Stimulated activated CD4-positive, alpha-beta T cell treated with anti-CD3 and anti-CD28 coated beads, Interleukin-2, amount 100 ng/mL, for 48 hours (primary cell): Measurements from ENCODE around the gene LRRC32.

Experiments
- DNase-seq, 2 donors: peaks; one replicate each; pipeline ENCODE4 v3.0.0-alpha.2; 2020

The LRRC32 gene

GRCh38 chr11:76678321-76678720 is 7.8 kb upstream of the LRRC32 start:
- no peak for DNase-seq

DNA sequence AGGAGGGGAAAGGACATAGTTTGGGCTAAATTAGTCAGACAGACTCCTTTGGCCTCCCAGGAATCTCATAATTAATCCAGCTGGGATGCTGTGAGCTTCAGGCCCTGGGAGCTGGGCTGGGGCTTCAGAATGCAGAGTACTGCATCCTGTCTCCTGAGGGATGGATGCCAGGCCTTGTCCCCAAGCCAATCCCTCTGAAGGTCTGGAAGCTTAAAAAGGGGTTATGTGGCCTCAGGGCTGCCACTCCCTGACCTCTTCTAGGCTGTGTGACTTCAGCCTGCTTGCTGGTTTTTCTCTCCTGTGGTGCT is 6.9 kb upstream of the LRRC32 start:
- DNase-seq = no peak

DNA sequence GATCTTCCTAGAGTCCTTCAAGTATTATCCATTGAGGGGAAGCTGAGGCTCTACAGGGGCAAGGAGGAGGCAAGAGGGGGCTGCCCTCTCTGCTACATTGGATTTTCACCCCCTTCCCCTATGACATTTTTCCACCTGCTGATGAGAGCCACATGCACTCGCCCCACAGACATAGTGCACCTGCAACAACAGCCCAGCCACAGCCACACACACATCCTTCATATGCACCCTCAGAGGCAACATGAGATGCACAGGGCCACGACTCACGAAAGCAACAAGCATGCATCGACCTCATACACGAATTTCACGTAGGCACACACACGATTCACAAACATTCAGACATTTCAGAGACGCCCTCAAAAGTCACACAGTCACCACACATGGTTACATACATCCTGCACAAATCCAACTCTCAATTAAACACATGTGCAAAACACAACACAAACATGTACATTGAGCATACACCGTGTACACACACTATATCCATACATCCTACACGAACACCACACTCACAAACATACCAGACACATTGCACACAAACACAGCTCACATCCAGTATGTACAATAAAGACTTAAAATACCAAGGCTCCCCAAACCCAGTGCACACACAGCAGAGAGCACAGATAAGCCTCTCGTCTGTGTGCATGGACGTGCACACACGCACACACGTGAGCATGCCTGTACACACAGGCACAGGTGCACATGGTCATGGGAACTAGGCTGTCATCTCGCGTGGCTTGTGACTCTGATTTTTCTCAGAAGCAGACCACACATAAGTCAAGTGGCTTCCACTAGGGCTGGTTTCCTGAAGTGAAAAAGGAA is 6.3 kb upstream of the LRRC32 start:
- DNase-seq = no peak

DNA sequence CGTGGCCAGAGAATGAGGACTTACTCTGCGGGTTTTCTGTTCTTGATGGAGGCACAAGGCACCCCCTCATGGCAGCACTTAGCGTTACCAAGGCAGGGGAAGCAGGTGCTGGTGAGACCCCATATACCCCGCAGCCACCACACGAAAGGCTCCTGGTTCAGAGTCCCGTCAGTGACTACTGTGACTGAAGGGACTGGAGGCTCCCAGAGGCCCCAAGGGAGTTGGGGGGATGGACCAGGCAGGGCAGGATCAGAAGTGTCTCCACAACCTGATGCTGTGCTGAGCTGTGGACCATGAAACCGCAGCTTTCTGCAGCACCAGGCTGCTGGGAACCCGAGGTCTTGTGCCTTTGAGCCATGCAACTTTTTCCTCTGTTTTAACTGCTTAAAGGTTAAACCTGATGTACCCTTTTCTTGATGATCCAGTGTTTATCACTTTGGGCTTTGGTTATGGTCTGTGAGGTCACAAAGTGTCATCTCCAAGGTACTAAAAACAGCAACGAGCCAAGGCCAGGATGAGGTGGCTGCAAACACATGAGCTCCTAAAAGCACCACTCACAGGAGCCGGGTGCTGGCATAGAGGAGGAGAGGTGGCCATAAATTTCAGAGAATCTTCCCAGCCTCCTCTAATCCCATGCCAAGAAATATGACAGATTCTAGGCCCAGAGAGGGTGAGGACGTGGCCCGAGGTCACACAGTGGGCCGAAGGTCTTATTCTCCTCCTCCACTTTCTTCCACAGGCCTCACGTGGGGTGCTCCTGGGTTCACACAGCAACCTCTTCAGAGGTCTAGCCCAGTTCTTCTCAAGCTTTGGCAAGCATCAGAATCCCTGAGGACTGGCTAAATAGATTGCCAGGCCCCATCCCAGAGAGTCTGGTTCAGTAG is 4.2 kb upstream of the LRRC32 start:
- no peak for DNase-seq

DNA sequence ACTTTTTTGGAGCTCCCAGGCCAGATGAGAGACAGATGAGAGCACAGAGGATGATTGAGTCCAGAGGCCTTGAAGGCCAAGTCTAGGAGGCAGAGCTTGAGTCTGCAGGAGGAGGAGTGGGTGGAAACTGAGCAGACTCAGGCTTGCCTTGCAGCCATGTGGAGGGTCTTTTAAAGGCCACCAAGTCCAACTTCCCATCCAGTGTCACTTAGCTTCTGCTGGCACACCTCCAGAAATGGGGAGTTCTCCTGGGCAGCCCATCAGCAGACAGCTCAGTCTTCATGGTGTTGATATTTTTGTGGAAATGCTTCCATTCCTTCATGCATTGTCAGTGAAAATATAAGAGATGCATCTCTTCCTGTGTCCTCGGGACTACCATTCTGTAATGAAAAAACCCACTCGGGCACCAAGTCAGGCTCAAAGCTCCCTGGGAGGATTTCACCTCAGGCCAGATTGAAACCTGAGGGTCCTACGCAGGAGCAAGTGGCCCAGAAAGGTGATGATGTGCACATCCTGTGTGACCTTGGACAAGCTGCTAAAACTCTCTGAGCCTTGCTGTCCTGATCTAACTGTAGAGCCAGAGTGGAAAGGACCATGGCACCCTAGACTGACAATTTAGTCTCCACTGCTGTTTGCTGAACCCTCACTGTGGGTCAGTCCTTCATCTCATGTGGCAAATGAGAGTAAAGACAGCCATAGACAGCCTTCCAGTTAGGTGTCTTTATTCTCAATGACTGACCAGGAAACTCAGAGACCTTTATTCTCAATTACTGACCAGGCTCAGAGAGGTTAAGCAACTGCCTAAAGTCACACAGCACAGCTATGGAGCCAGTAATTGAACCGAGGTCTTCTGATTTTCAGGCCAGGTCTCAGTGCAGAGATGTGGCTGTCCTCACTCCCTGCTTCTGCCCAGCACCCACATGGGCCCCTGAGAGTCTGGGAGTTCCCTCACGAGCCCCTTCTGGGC is 2.9 kb upstream of the LRRC32 start:
- no peak for DNase-seq

GRCh38 chr11:76672431-76673175 is 2.1 kb upstream of the LRRC32 start:
- DNase-seq = no peak

DNA sequence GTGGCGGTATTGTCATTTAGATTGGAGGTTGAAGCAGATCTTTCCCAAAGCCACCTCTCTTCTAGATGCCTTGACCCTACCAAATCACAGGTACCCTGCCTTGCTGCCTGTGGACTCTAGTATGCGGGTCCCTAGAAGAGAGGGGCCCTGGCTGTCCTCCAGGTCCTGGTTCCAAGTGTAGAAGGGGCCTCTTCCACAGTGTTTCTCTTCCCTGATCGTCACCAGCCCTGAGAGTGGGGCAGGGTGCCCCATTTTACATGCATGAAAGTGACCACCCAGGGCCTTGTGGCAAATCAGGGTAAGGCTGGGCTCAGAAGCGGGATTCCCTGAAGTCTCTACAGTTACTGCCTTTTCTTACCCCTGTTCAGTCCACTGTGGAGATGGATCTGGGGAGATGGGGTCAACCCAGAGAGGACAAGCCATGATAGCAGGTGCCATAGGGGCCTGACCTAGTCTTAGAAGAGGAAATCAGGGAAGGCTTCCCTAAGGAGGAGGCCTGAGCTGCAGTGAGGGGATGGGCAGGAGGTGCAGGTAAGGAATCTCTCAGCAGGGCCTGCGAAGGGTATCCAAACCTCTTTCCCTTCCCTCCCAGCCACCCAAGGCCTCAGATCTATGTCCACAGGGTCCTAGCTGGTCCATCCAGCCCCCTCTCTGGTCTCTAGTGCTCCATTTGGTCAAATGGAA is 1.2 kb upstream of the LRRC32 start:
- no peak for DNase-seq

GRCh38 chr11:76671237-76671592 is 668 bp upstream of the LRRC32 start:
- DNase-seq = no peak

DNA sequence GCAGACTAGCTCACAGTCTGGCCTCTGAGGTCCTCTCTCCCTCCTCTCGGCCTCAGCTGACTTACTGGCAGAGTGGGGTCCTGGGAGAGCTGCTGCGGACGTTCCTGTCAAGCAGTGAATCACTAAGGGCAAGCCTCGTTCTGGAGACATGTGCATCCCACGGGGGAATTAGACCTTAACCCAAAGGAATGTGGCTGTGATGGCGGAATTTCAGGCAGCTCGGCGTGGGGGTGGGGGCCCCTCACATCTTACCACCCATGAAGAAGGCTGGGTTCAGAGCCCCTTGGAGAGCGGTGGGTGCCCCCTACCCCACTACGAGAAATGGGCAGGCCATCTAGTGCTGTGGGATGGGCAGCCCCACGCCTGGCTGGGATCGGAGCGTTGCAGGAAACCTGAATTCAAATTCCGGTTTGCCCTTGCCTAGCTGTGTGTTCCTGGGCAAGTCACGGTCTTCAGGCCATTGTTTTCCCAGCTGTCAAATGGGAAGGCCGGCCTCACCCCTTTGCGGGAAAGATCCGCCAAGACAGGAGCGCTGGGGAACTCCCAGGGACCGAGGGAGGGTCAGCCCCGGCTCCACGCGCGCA is 554 bp downstream of the LRRC32 start:
- DNase-seq = no peak

- DNase-seq = no peak
Observed at GRCh38 chr11:76668362-76669155, 2.0 kb downstream of the LRRC32 start.

DNA sequence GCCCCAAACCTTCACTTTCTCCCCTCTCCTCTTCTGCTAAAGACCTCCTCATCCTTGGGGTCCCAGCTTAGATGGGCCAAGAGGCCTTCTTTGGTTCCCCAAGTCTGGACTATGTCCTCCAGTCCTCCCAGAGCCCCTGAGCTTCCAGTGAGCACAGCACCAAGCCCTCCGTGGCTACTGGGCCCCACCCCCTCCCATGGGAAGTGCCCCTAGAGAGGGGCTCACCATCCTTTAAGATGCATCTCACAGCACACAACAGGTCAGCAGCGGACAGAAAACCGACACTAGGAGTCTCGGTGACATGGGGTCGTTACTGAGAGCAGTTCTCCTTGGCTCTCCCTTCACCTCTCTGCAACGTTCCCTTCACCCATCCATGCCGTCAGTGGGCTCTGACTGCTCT is 2.7 kb downstream of the LRRC32 start:
- DNase-seq = no peak

GRCh38 chr11:76667271-76667818 is 3.2 kb downstream of the LRRC32 start:
- DNase-seq = no peak

DNA sequence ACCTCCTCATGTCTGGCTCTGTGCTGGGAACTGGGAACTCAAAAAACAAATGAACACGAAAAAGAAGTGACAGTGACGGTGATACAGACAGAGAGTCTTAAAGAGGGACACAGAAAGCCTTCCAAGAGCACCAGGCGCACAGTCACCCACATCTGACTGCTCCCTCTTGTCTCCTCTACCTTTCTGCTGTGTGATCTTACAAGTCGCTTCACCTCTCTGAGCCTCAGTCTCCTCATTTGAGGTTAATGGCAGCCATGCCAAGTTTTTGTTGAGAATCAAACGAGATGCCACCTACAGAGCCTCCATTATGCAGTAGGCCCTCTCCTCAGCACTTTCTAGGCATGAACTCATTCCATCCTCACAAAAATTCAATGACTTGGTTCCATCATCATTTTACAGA is 3.7 kb downstream of the LRRC32 start:
- no peak for DNase-seq

DNA sequence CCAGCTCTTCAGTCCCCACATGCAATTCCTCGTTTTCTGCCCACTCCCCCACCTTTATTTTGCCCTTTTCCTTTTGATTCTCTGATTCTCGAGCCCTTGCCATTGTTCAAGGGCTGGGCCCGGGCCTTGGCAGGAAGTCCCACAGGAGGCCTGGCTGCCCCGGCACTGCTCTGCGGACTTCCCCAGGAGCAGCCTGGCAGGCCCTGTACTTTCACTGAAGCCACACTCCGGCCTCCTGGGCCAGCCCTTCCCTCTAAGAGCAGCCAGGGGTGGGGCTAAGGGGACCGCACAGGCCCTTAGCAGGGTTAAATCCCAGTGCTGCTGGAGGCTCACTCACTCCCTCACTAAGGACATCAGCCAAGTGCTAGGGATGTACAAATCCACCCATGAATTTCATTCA is 4.1 kb downstream of the LRRC32 start:
- DNase-seq = no peak

DNA sequence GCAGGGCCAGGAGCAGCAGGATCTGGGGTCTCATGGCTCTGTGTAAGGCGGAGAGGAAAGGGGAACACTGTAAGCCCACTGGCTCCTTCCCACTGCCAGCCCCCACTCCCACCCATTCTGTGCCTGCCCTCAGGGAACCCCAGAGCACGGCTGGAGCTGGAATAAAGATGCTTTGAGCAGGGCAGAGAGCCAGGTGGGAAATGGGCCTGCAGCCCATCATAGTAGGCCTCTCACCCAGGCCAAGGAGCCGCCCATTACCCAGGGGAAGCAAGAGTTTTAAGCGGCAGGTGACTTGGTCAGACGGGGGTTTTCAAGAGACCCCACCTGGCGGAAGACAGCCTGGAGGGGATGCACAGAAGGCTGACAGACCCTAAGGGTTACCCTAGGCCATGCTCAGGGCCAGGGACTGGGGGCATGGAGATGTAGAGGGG is 4.6 kb downstream of the LRRC32 start:
- no peak for DNase-seq

DNA sequence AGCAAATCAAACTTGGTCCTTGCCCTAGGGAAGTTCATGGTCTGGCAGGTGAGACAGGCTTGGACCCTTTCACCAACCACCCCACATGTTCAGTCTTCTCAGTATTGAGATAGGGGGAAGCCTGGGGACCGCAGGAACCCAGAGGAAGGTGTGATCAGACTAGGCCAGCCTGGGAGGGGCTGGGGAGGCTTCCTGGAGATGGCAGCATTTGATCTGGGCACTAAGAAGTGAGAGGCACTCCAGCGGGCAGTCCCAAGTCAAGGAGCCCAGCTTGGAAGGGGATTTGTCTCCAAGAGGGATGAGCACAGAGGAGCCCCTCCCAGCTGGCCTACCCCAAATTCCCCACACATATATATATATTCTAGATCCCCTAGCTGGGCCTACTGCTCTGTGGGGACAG is 5.4 kb downstream of the LRRC32 start:
- no peak for DNase-seq

DNA sequence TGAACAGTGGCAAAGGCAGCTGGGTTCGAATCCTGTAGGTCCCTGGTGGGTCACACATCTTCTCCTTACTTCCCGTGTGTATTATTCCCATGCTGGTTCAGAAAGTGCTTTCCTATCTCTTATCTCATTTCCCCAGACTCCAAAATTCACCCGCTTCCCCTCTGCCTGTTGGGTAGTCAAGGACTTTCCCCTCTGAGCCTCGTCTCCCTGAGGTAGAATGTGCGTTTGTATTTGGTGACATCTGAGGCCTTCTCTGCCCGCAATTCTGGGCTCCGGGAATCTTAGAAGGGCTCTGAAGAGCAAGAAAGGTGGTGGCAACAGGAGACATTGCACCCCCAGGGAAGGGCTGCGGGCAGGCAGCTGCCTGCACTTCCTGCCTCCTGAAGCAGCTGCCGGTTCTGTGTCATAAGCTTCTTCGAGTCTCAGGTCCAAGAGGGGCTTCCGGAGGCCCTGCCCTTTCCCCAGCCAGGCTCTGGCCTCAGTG is 5.9 kb downstream of the LRRC32 start:
- DNase-seq = no peak

DNA sequence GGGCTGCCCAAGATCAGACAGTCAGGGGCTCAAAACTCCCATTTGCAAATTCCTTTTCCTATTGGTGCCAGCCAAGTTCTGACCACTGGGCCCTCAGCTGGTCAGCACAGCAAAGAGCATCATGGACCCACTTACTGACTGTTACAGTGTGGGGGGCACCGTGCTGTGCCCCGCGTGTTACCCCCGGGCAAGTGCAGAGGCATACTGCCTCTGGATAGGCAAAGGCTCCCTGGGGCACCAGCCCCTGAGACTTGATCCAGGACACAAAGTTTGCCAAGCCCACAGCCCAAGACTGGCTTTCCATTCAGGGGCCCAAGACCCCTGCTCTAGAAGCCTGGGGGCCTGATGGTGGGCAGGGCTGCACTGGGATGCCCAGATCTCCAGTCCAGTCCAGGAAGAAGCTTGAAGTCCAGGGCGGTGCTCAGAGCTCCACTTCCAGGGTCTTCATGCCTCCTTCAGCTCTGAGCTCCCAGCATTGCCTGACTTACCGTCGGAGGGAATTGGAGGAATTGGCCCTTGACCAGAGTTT is 6.6 kb downstream of the LRRC32 start:
- no peak for DNase-seq

GRCh38 chr11:76663486-76663810 is 7.1 kb downstream of the LRRC32 start:
- no peak for DNase-seq
